GM12891 (cell line): ENCODE measurements around the gene TENM4.

Source experiments
- DNase-seq: peaks from one replicate; pipeline ENCODE4 v3.0.0; 2011; ENCODE audit warnings: low spot score; ENCODE audit not compliant: insufficient read length
- FAIRE-seq: peaks from 2 replicates; lab custom pipeline; 2011; peaks lifted over from hg19 to GRCh38; lab: Jason Lieb, UNC
- PAX5 ChIP-seq: IDR thresholded peaks from 2 replicates; pipeline ENCODE4 v1.6.1; 2011; ENCODE audit warnings: low read length, moderate library complexity, mild to moderate bottlenecking; ENCODE audit not compliant: insufficient read depth, severe bottlenecking
- POLR2A ChIP-seq: IDR thresholded peaks from 2 replicates; pipeline ENCODE4 v1.6.1; 2011; ENCODE audit warnings: low read depth, low read length, control low read depth
- POLR2AphosphoS5 ChIP-seq: IDR thresholded peaks from 2 replicates; pipeline ENCODE4 v1.6.1; 2011; ENCODE audit warnings: low read depth, low read length, control low read depth
- POU2F2 ChIP-seq: IDR thresholded peaks from 2 replicates; pipeline ENCODE4 v1.6.1; 2011; ENCODE audit warnings: low read depth, mild to moderate bottlenecking, control low read depth, low read length, moderate library complexity
- SPI1 ChIP-seq: IDR thresholded peaks from 2 replicates; pipeline ENCODE4 v1.6.1; 2011; ENCODE audit warnings: low read depth, low read length, control low read depth
- TAF1 ChIP-seq: IDR thresholded peaks from 2 replicates; pipeline ENCODE4 v1.6.1; 2011; ENCODE audit warnings: low read depth, low read length, control low read depth

The TENM4 gene

GRCh38 chr11:78967811-78968210 lies 473.0 kb downstream of the TENM4 start:
- no peak for TF ChIP-seq POLR2AphosphoS5
- TF ChIP-seq TAF1 = no peak
- TF ChIP-seq SPI1 = no peak
- no peak for TF ChIP-seq POLR2A
- TF ChIP-seq POU2F2 = no peak
- DNase-seq (no peak), FAIRE-seq (no peak)

DNA sequence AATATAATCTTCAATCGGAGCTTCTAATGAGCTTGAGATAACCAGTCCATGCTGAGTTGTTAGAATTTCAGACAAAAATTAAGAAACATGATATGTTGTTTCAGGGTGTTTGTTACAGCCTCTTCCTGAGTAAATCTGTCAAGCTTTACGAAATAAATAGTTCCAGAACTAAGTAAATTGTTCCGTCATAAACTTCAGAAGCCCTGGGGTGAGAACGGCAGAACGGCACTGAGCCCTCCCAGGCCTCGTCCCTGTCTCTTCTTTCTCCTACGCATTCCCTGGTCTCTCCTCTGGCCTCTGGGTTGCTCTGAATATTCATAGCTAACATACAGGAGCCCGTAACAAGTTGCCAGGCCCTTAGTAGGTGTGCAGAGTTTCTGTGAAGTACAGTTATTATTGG lies 475.4 kb downstream of the TENM4 start:
- FAIRE-seq (no peak), DNase-seq (no peak)
- TF ChIP-seq POU2F2 = no peak
- no peak for TF ChIP-seq SPI1
- TF ChIP-seq TAF1 = no peak
- TF ChIP-seq PAX5 = no peak
- no peak for TF ChIP-seq POLR2A
- TF ChIP-seq POLR2AphosphoS5 = no peak

DNA sequence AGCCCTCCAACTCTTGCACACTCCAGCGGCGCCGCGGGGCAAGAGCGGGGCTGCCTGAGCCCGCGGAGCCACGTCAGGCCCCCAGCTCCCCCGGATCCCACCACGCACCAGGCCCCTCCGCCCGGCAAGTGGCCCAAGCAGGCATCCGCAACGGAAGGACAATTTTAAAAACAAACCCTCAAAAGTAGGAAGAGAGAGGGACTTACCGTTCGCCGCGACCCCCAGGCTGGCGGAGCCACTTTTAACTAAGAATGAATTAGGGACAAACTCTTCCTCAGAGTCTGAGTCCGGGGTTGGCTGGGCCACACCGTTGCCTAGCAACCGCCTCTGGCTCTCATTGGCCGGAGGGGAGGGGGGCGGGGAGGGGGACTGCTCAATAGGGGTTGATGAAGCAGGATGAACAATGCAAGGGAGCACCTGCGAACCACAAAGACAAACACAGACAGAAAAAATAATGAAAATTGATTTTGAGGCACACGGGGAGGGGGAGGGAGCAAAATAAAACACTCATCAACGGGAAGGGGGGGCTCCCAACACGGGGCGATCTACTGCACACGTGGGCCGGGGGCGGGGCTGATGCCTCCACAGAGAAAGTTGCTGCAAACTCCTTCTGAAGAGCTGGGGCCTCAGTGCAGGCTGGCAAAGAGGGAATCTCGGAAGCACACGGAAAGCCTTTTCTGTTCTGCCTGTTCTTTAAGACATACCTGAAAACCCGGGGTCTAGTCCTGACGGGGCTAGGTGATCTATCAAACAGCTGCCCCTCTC lies 478.7 kb downstream of the TENM4 start:
- TF ChIP-seq TAF1 = no peak
- no peak for TF ChIP-seq POLR2A
- no peak for TF ChIP-seq PAX5
- TF ChIP-seq SPI1 = no peak
- no peak for TF ChIP-seq POLR2AphosphoS5
- no peak for TF ChIP-seq POU2F2
- FAIRE-seq = no peak
- peak; percentile 22 for DNase-seq

- TF ChIP-seq SPI1 (no peak), POLR2AphosphoS5 (no peak), POU2F2 (no peak), POLR2A (no peak), PAX5 (no peak), TAF1 (no peak)
- FAIRE-seq (no peak), DNase-seq (no peak)
These were observed 479.6 kb downstream of the TENM4 start for GRCh38 chr11:78961247-78961646.

DNA sequence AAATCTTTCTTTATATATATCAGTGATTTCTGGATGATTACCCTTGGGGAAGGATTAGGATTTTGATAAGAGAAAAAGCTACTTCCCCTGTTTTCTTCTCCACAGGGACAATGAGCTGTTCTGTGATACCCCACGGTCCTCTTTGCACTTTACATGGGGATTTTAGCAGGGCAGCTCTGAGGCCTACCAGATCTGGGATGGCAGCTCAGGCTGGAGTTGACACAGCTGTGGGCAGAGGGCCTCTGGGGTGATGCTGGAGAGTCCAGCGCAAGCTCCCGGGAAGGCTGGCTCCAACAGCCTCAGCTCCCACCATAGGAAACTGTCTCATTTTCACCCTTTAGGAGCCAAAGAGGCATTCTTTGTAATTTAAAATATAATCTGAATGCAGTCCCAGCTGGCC lies 482.4 kb downstream of the TENM4 start:
- TF ChIP-seq POU2F2 (no peak), PAX5 (no peak), POLR2AphosphoS5 (no peak), TAF1 (no peak), SPI1 (no peak), POLR2A (no peak)
- FAIRE-seq (no peak), DNase-seq (no peak)

DNA sequence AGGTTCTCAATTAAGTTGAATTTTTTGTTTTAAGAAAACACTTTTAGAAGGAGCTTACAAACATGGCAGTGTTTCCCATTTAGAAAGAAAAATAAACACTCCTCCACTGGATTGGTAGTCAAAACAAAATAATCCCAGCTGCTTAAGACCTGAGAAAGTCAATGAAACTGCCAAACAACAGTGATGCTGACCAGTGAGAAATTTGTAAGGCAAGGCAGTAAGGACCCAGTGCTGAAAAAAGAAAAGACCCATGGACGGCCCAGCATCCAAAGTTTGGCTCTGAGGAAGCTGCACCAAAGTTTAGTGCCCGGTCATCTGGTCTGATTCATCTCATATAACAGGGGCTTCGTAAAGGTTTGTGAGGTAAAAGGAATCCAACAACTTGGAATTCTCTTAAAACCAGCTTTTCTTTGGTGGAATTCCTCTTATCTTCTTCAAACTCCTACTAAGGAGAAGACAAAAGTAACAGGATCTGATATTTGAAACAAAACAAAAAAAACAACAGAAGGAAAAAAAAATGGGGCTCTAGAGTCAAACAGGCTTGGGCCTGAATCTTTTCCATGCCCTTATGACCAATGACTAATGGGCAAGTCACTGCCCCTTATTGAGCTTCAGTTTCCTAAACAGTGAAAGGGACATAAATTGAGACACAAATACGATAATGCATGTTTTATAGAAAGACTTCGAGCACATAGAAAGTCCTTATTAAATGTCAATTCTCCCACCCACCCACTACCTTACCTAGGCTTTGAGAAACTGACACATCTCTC lies 483.2 kb downstream of the TENM4 start:
- FAIRE-seq = no peak

DNA sequence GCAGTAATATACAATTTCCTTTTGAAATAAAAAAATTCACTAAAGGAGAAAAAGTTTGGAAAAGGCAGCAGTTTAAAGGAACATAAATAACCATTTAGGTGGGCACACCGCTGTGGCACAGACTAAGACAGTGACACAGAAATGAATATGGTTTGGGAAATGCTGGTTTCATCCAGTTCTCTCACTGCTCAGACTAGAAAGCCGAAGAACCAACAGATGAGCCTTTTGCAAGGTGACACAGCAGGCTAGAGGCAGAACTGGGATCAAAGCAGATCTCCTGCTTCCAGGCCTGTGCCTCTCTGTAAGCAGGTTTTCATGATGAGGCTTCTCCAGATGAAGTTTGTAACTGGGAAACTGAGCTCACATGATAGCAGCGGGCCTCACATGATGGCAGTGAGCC lies 486.1 kb downstream of the TENM4 start:
- no peak for FAIRE-seq
- TF ChIP-seq POU2F2 (no peak), SPI1 (no peak), PAX5 (no peak), TAF1 (no peak)
- DNase-seq = no peak

More for the DNA sequence above, 483.2 kb downstream of the TENM4 start:
- no peak for TF ChIP-seq SPI1
- TF ChIP-seq PAX5 = no peak
- no peak for TF ChIP-seq POLR2AphosphoS5
- no peak for TF ChIP-seq POU2F2
- TF ChIP-seq POLR2A = no peak
- no peak for TF ChIP-seq TAF1
- no peak for DNase-seq

DNA sequence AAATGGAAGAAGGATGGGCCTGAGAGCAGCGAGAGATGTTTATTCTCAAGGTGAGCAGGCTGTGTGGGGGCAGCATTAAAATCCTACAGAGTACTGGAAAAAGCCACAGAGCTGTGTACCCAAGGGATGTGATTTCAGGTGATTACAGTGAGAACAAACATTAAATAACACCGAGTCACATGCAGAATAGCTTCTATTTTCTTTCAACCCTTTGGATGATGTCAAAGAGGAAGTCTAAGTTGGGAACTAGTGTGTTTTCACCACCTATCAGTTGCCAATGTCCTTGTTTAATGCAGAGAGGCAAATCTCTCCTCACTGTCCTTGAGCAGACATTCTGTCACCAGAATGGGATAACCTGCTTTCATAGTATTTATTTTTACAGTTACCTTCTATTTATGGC lies 486.6 kb downstream of the TENM4 start:
- no peak for FAIRE-seq
- TF ChIP-seq POLR2AphosphoS5 (no peak), SPI1 (no peak), TAF1 (no peak)
- DNase-seq = no peak

- FAIRE-seq (no peak), DNase-seq (no peak)
- TF ChIP-seq POU2F2 = no peak
- TF ChIP-seq SPI1 = no peak
- no peak for TF ChIP-seq POLR2AphosphoS5
- no peak for TF ChIP-seq TAF1
- TF ChIP-seq POLR2A = no peak
- no peak for TF ChIP-seq PAX5
These were observed 487.9 kb downstream of the TENM4 start for GRCh38 chr11:78952890-78953289.

DNA sequence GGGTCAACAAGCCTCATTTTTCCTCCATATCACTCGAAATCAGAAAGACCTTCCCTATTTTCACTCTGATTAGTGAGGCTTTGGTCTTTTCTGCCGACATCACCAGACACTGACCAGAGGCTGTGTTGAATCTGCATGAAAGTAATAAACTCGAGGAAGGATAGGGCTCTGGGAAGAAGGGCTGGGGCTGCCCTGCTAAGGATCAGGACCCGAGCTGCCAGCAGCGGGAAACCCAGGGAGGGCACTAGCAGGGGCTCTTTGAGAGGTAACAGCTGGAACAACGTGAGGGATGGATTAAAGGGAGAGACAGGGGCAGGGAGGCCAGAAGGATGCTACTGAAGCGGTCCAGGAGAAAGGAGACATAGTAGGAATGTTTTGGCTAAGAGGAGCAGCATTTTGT lies 488.7 kb downstream of the TENM4 start:
- FAIRE-seq (no peak), DNase-seq (no peak)
- TF ChIP-seq POLR2AphosphoS5 (no peak), SPI1 (no peak), POU2F2 (no peak), POLR2A (no peak), PAX5 (no peak), TAF1 (no peak)
